SK-N-SH (cell line): ENCODE measurements around the gene TMEM107. TPM values are rescaled to one million over a fixed set of nuclear protein-coding genes. Genes with fewer than 3 reads are reported as not detected.

Experiments used
- CTCF ChIA-PET: fragments of 300-600, 350-600 bp; formaldehyde crosslinking; extraction: SDS; loops from one replicate; lab custom pipeline; 2021; lab: Yijun Ruan, JAX
- POLR2A ChIA-PET: fragments of 350-600 bp; sonication (Branson Sonifier 250); formaldehyde crosslinking; extraction: SDS; loops from one replicate; lab custom pipeline; 2020; ENCODE audit warnings: antibody characterized with exemption, inconsistent platforms; lab: Yijun Ruan, JAX
- DNase-seq: peaks from one replicate; pipeline ENCODE4 v3.0.0; 2012
- H2AFZ ChIP-seq: fragments of 200-600 bp; sonication (generic); 2 replicates; pipeline ENCODE4 v1.8.1; 2016; ENCODE audit warnings: antibody characterized with exemption, mild to moderate bottlenecking, low read depth
- H3F3A ChIP-seq: fragments of 200-600 bp; sonication (generic); replicated peaks from 2 replicates; pipeline ENCODE3; 2016; ENCODE audit warnings: antibody characterized with exemption, mild to moderate bottlenecking; ENCODE audit not compliant: insufficient read depth
- H3K27ac ChIP-seq, 2 experiments: fragments of 200-500 bp in 1 of 2; fragments of 200-600 bp in 1 of 2; sonication (Bioruptor generic) in 1 of 2; sonication (generic), shearing (Covaris generic) in 1 of 2; 2 replicates each; pipeline versions ENCODE4 v1.5.1 to v1.6.1; 2014 to 2016; ENCODE audit warnings: low read depth in 2 of 2, inconsistent platforms in 1 of 2, low read length in 1 of 2, mild to moderate bottlenecking in 1 of 2, mixed read lengths in 1 of 2
- H3K27me3 ChIP-seq: fragments of 200-600 bp; sonication (generic), shearing (Covaris generic); 2 replicates; pipeline ENCODE4 v1.6.1; 2016; ENCODE audit warnings: mixed run types; ENCODE audit not compliant: insufficient read depth
- H3K36me3 ChIP-seq, 2 experiments: fragments of 200-500 bp in 1 of 2; fragments of 200-600 bp in 1 of 2; sonication (Bioruptor generic) in 1 of 2; sonication (generic) in 1 of 2; replicated peaks in 1 of 2; 2 replicates each; pipeline versions ENCODE3 to v1.5.1; 2014 to 2016; ENCODE audit warnings: low read length in 1 of 2, mild to moderate bottlenecking in 1 of 2; ENCODE audit not compliant: insufficient read depth in 2 of 2, control insufficient read depth in 1 of 2
- H3K4me1 ChIP-seq, 2 experiments: fragments of 200-500 bp in 1 of 2; fragments of 200-600 bp in 1 of 2; sonication (Bioruptor generic) in 1 of 2; sonication (generic), shearing (Covaris generic) in 1 of 2; 2 replicates each; pipeline versions ENCODE4 v1.5.1 to v1.6.1; 2014 to 2016; ENCODE audit warnings: low read depth in 1 of 2, low read length in 1 of 2, mixed run types in 1 of 2; ENCODE audit not compliant: insufficient read depth in 2 of 2, control insufficient read depth in 1 of 2
- H3K4me2 ChIP-seq: fragments of 200-600 bp; sonication (generic), shearing (Covaris generic); 2 replicates; pipeline ENCODE4 v1.6.1; 2017; ENCODE audit warnings: mixed run types
- H3K4me3 ChIP-seq, 2 experiments: fragments of 200-500 bp in 1 of 2; fragments of 200-600 bp in 1 of 2; sonication (Bioruptor generic) in 1 of 2; sonication (generic), shearing (Covaris generic) in 1 of 2; 2 replicates each; pipeline versions ENCODE4 v1.5.1 to v1.8.1; 2014 to 2016; ENCODE audit warnings: low read depth in 2 of 2, inconsistent platforms in 1 of 2, low read length in 1 of 2, mild to moderate bottlenecking in 1 of 2, mixed read lengths in 1 of 2, moderate library complexity in 1 of 2
- H3K79me2 ChIP-seq: fragments of 200-600 bp; sonication (generic); 2 replicates; pipeline ENCODE4 v1.8.1; 2017; ENCODE audit warnings: mild to moderate bottlenecking; ENCODE audit not compliant: insufficient read depth
- H3K9ac ChIP-seq: fragments of 200-600 bp; sonication (generic); 2 replicates; pipeline ENCODE4 v1.6.1; 2017; ENCODE audit warnings: mixed run types
- H3K9me2 ChIP-seq: fragments of 200-600 bp; sonication (generic); 2 replicates; pipeline ENCODE4 v1.6.1; 2017; ENCODE audit warnings: mixed run types
- H3K9me3 ChIP-seq: fragments of 200-600 bp; sonication (generic); 2 replicates; pipeline ENCODE4 v1.6.1; 2017; ENCODE audit warnings: mixed run types, mild to moderate bottlenecking, moderate library complexity
- H4K20me1 ChIP-seq: fragments of 200-600 bp; sonication (generic); 2 replicates; pipeline ENCODE4 v1.6.1; 2017; ENCODE audit warnings: mild to moderate bottlenecking, mixed run types; ENCODE audit not compliant: insufficient read depth
- EP300 ChIP-seq, 2 experiments: IDR thresholded peaks; 2 replicates each; pipeline versions ENCODE4 v1.4.0 to v1.6.1; 2012; ENCODE audit warnings: borderline replicate concordance in 1 of 2, low read depth in 1 of 2, low read length in 1 of 2
- EZH2phosphoT487 ChIP-seq: fragments of 200-600 bp; sonication (generic); IDR thresholded peaks from 2 replicates; pipeline ENCODE4 v1.6.1; 2017; ENCODE audit warnings: low read depth, mixed run types, mild to moderate bottlenecking, antibody characterized with exemption, moderate library complexity, borderline replicate concordance
- FOXM1 ChIP-seq: IDR thresholded peaks from 2 replicates; pipeline ENCODE4 v1.4.0; 2012; ENCODE audit warnings: low read depth, mild to moderate bottlenecking
- MXI1 ChIP-seq: IDR thresholded peaks from 2 replicates; pipeline ENCODE4 v1.6.1; 2012; ENCODE audit warnings: mild to moderate bottlenecking, low read depth, low read length, improper control_type of control experiment
- NFIC ChIP-seq: IDR thresholded peaks from 2 replicates; pipeline ENCODE4 v1.4.0; 2012; ENCODE audit warnings: borderline replicate concordance
- NRF1 ChIP-seq: IDR thresholded peaks from 2 replicates; pipeline ENCODE4 v1.6.1; 2012; ENCODE audit warnings: low read depth, mild to moderate bottlenecking, low read length
- POLR2AphosphoS5 ChIP-seq: IDR thresholded peaks from 2 replicates; pipeline ENCODE4 v1.6.1; 2012; ENCODE audit warnings: low read depth, low read length
- RAD21 ChIP-seq: IDR thresholded peaks from 2 replicates; pipeline ENCODE4 v1.6.1; 2012; ENCODE audit warnings: mild to moderate bottlenecking, low read length
- RCOR1 ChIP-seq: fragments of 150-350 bp; IDR thresholded peaks from 2 replicates; pipeline ENCODE4 v1.6.1; 2017; ENCODE audit warnings: antibody characterized with exemption, low read length
- RFX5 ChIP-seq: IDR thresholded peaks from 2 replicates; pipeline ENCODE4 v1.6.1; 2012; ENCODE audit warnings: mild to moderate bottlenecking, improper control_type of control experiment, low read length
- RXRA ChIP-seq: IDR thresholded peaks from 2 replicates; pipeline ENCODE4 v1.4.0; 2012; ENCODE audit warnings: low read depth, mild to moderate bottlenecking, borderline replicate concordance
- SIN3A ChIP-seq: IDR thresholded peaks from 2 replicates; pipeline ENCODE4 v1.6.1; 2012; ENCODE audit warnings: low read depth, mild to moderate bottlenecking, low read length, moderate library complexity, borderline replicate concordance
- SMC3 ChIP-seq: IDR thresholded peaks from 2 replicates; pipeline ENCODE4 v1.6.1; 2012; ENCODE audit warnings: low read depth, low read length, improper control_type of control experiment
- TAF1 ChIP-seq: IDR thresholded peaks from 2 replicates; pipeline ENCODE4 v1.6.1; 2012; ENCODE audit warnings: low read depth, mild to moderate bottlenecking, low read length, moderate library complexity, borderline replicate concordance
- TCF12 ChIP-seq: IDR thresholded peaks from 2 replicates; pipeline ENCODE4 v1.4.0; 2012
- YY1 ChIP-seq: IDR thresholded peaks from 2 replicates; pipeline ENCODE4 v1.4.0; 2012; ENCODE audit warnings: low read depth, mild to moderate bottlenecking
- WGBS: methylation state at CpG from one replicate; pipeline ENCODE4 v1.1.6; 2017; ENCODE audit warnings: low lambda C conversion rate; 5-methylcytosine and 5-hydroxymethylcytosine counted together
- polyA plus RNA-seq, 3 experiments: library from polyadenylated mRNA; depleted of rRNA; stranded (reverse); fragments of >200 nt; gene quantifications; 2 replicates each; pipeline ENCODE4 v1.2.3, GENCODE V29; 2012
- TF ChIP-seq, protein P1 (sequence below): fragments of 150-350 bp; IDR thresholded peaks from 2 replicates; pipeline ENCODE4 v1.6.1; 2016; ENCODE audit warnings: mild to moderate bottlenecking, low read depth, low read length
- TF ChIP-seq, protein P2 (sequence below): IDR thresholded peaks from 2 replicates; pipeline ENCODE4 v1.4.0; 2012; ENCODE audit warnings: low read depth
- TF ChIP-seq, protein P3 (sequence below): IDR thresholded peaks from 2 replicates; pipeline ENCODE4 v1.4.0; 2012; ENCODE audit warnings: low read depth, borderline replicate concordance

Gene TMEM107
- polyA plus RNA-seq, 1 of the 3 experiments (the other 2 are of a cell fraction) = 18.6 TPM

DNA sequence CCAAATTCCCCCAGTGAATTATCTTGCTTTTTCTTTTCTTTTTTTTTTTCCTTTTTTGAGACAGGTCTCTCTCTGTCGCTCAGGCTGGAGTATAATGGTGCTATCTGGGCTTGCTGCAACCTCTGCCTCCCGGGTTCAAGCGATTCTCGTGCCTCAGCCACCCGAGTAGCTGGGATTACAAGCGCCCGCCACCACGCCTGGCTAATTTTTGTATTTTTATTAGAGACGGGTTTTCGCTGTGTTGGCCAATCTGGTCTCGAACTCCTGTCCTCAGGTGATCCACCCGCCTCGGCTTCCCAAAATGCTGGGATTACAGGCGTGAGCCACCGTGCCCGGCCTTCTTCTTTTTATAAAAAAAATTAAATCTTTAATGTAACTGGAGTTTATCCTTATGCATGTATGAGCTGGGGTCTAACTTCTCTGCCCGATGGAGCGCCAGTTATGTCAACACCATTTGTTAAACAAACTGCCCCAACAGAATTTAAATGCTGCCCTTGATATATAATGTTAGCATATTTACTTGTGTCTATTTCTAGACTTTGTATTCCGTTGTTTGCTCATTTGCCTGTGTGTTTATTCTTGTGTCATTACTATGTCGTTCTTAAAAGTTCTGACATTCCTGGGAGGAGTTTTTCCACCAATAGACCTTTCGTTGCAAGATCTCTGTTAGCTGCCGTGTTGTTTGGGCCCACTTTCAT is 34.7 kb upstream of the TMEM107 start:
- Histone ChIP-seq H3K27me3 (no peaks in the 10 kb centered on the region), H3K79me2 (peaks cover 43% of the 10 kb centered on the region), H3K4me2 (peak overlapping the region; percentile 94), H3K9me2 (no peaks in the 10 kb centered on the region), H3F3A (peaks cover 28% of the 10 kb centered on the region), H3K36me3 (peaks cover 0 to 1% of the 10 kb centered on the region in 2 experiments)
- POLR2A ChIA-PET = interaction anchor here (0.6 to 4.6 kb wide), 8 partner anchors 8 to 90 kb away, joined by 3 to 22 read pairs (median 5); partner anchors contain the start of genes BORCS6 and CTC1
- no peak for DNase-seq
- CTCF ChIA-PET = interaction anchor here (0.8 to 1.9 kb wide), 5 partner anchors 11 to 94 kb away, joined by 3 to 7 read pairs (median 3); no protein-coding TSS in a partner anchor
- TF ChIP-seq SMC3 (no peak), YY1 (0 out of 2 replicates have a peak, but pooled peaks have one; percentile 14)
- TF ChIP-seq, all 33 proteins: peak for 1
- no peaks in the 10 kb centered on the region for H3K9me3 ChIP-seq
- 24% methylated on average over 22 of the region's 22 CpGs for WGBS
- peaks cover 0 to 9% of the 10 kb centered on the region in 2 experiments; a peak in 1 of 4 replicates for H3K4me1 ChIP-seq
- H4K20me1 ChIP-seq = peaks cover under 1% of the 10 kb centered on the region; the same call in 1 of the 2 replicates
- H3K9ac ChIP-seq = peak overlapping the region; percentile 85
- H3K27ac ChIP-seq = peak overlapping the region; percentile 54 to 84; a peak in 3 of 4 replicates
- peak overlapping the region; percentile 99 for H2AFZ ChIP-seq
- peak overlapping the region; percentile 61 to 85 for H3K4me3 ChIP-seq

DNA sequence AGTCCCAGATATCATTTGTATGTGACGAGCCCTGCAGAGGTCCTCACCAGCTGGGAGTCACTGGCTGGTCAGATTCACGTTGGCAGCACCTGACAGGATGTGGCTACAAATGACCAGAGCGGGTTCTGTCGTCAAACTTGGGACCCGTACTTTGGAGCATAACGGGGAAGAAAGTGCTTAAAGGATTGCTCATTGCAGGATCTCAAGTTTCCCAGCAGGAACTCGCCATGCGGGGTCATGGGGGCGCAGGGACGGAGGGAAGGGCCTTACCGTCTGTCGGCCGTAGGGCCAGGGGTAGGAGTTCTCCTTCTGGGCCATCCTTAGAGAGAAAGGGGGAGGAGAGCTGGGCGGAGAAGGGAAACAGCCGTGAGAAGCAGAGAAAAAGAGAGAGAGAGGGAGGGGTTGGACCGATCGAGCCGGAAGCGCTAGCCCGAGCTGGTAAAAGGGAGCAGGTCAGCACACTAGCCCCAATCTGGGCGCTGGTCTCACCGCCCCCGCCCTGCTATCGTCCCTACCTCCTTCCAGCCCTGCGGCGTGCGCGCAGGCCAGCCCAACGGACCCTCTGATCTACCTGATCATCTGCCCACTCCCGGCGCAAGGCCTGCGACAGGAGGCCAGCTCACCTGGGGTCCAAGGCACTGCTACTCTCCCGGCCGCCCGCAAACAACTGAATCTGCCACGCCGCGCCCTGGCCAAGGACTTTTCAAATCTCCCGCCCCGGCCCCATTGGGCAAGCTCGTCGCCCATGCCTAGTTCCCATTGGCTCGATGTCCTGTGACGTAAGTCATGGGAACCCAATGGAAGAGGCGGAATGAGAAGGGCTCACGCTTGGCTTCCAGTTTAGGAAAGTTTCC is 34.0 kb upstream of the TMEM107 start, which contains the start of gene AURKB:
Gene AURKB, minus strand, starts transcription at position 669 of the 854 bp plus-strand sequence. Its CDS starts 351 bp downstream, at position 318.
- H3K4me1 ChIP-seq = peaks cover 0 to 9% of the 10 kb centered on the region in 2 experiments; a peak in 1 of 4 replicates
- ChIA-PET POLR2A (interaction anchor here (0.6 to 4.6 kb wide), 11 partner anchors 9 to 89 kb away, joined by 3 to 22 read pairs (median 3); partner anchors contain the start of genes BORCS6 and CTC1), CTCF (interaction anchor here (0.8 to 1.0 kb wide), 4 partner anchors 11 to 95 kb away, joined by 3 to 4 read pairs (median 3); no protein-coding TSS in a partner anchor)
- peaks cover 0 to 6% of the 10 kb centered on the region in 2 experiments for H3K36me3 ChIP-seq
- peaks cover 4% of the 10 kb centered on the region; the same call in 1 of the 2 replicates for H4K20me1 ChIP-seq
- peak within 1 kb of the TSS; percentile 54 to 84 for H3K27ac ChIP-seq
- peaks cover 36% of the 10 kb centered on the region for H3F3A ChIP-seq
- peak within 1 kb of the TSS; percentile 61 to 85 for H3K4me3 ChIP-seq
- peak; percentile 94 for DNase-seq
- H3K9ac ChIP-seq = peak within 1 kb of the TSS; percentile 85
- peak within 1 kb of the TSS; percentile 99 for H2AFZ ChIP-seq
- peak within 1 kb of the TSS; percentile 94 for H3K4me2 ChIP-seq
- no peaks in the 10 kb centered on the region for H3K9me3 ChIP-seq
- TF ChIP-seq EZH2phosphoT487 = no peak
- no peak for TF ChIP-seq NFIC
- TF ChIP-seq SIN3A = peak; percentile 99
- TF ChIP-seq YY1 = 0 out of 2 replicates have a peak, but pooled peaks have one; percentile 27
- TF ChIP-seq NRF1 = no peak
- peak; percentile 86 for TF ChIP-seq POLR2AphosphoS5
- TF ChIP-seq FOXM1 = peak; percentile 92
- TF ChIP-seq MXI1 = peak; percentile 100
- TF ChIP-seq, protein P1, sequence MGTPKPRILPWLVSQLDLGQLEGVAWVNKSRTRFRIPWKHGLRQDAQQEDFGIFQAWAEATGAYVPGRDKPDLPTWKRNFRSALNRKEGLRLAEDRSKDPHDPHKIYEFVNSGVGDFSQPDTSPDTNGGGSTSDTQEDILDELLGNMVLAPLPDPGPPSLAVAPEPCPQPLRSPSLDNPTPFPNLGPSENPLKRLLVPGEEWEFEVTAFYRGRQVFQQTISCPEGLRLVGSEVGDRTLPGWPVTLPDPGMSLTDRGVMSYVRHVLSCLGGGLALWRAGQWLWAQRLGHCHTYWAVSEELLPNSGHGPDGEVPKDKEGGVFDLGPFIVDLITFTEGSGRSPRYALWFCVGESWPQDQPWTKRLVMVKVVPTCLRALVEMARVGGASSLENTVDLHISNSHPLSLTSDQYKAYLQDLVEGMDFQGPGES = no peak; the same call in 1 of the 2 replicates
- no peak for TF ChIP-seq RXRA
- TF ChIP-seq TAF1 = peak; percentile 85; the same call in 1 of the 2 replicates
- no peak for TF ChIP-seq EP300 (IDR thresholded peaks at IDR 0.05; ENCODE audit: borderline replicate concordance in 1 of 2, low read depth in 1 of 2, low read length in 1 of 2)
- TF ChIP-seq RAD21 = no peak
- TF ChIP-seq, protein P2, sequence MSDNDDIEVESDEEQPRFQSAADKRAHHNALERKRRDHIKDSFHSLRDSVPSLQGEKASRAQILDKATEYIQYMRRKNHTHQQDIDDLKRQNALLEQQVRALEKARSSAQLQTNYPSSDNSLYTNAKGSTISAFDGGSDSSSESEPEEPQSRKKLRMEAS = peak; percentile 99
- TF ChIP-seq, protein P3, sequence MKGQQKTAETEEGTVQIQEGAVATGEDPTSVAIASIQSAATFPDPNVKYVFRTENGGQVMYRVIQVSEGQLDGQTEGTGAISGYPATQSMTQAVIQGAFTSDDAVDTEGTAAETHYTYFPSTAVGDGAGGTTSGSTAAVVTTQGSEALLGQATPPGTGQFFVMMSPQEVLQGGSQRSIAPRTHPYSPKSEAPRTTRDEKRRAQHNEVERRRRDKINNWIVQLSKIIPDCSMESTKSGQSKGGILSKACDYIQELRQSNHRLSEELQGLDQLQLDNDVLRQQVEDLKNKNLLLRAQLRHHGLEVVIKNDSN = peak; percentile 43; the same call in 1 of the 2 replicates
- no peak for TF ChIP-seq RCOR1
- peak; percentile 85 for TF ChIP-seq RFX5
- no peak for TF ChIP-seq TCF12
- peaks cover 51% of the 10 kb centered on the region for H3K79me2 ChIP-seq
- H3K9me2 ChIP-seq = no peaks in the 10 kb centered on the region
- WGBS = 2% methylated on average over 41 of the region's 46 CpGs
- no peaks in the 10 kb centered on the region for H3K27me3 ChIP-seq
